Activated CD8-positive, alpha-beta T cell treated with anti-CD3 and anti-CD28 coated beads for 36 hours (primary cell): Measurements from ENCODE around the gene OGG1. TPM values are rescaled to one million over a fixed set of nuclear protein-coding genes. Genes with fewer than 3 reads are reported as not detected.

Source experiments
- ATAC-seq: fragments of 200-7000 bp; cut with Tn5 transposase; one replicate; pipeline ENCODE4 v1.10.0; 2021; ENCODE audit warnings: mild to moderate bottlenecking, moderate library complexity
- CTCF ChIA-PET: fragments of 350-600 bp; sonication (Branson Sonifier 250); formaldehyde crosslinking; loops from one replicate; lab custom pipeline; 2021; ENCODE audit warnings: antibody characterized with exemption; lab: Charles Lee
- POLR2A ChIA-PET: fragments of 350-600 bp; sonication (Branson Sonifier 250); formaldehyde crosslinking; loops from one replicate; lab custom pipeline; 2021; ENCODE audit warnings: antibody characterized with exemption; lab: Charles Lee
- DNase-seq: peaks from one replicate; pipeline ENCODE4 v3.0.0-alpha.2; 2020
- H3K27ac Mint-ChIP-seq: one replicate; pipeline ENCODE4 v1.8.0; 2021; ENCODE audit warnings: mild to moderate bottlenecking, mixed read lengths
- H3K27me3 Mint-ChIP-seq: one replicate; pipeline ENCODE4 v1.8.0; 2021; ENCODE audit warnings: mixed read lengths
- H3K36me3 Mint-ChIP-seq: one replicate; pipeline ENCODE4 v1.8.0; 2021; ENCODE audit warnings: low read depth, mixed read lengths
- H3K4me1 Mint-ChIP-seq: one replicate; pipeline ENCODE4 v1.8.0; 2021; ENCODE audit warnings: low read depth, mixed read lengths
- H3K4me3 Mint-ChIP-seq: one replicate; pipeline ENCODE4 v1.8.0; 2021; ENCODE audit warnings: mild to moderate bottlenecking, moderate library complexity, mixed read lengths
- H3K9me3 Mint-ChIP-seq: one replicate; pipeline ENCODE4 v1.8.0; 2021; ENCODE audit warnings: mixed read lengths
- intact Hi-C: fragments of 100-400 bp; cut with micrococcal nuclease; formaldehyde crosslinking; loops from one replicate; pipeline ENCODE4 v1.10.0; 2022
- total RNA-seq, 2 experiments: library from RNA; stranded (reverse); gene quantifications; one replicate each; pipeline ENCODE4 v1.2.3, GENCODE V29; 2021
- TF ChIP-seq, protein P1 (sequence below): fragments of 200-600 bp; IDR thresholded peaks from one replicate; pipeline ENCODE4 v1.8.0; 2022; ENCODE audit warnings: antibody characterized with exemption, mild to moderate bottlenecking

The OGG1 gene
- total RNA-seq, 2 experiments from 2014 or later = 32.4 to 39.3 TPM

DNA sequence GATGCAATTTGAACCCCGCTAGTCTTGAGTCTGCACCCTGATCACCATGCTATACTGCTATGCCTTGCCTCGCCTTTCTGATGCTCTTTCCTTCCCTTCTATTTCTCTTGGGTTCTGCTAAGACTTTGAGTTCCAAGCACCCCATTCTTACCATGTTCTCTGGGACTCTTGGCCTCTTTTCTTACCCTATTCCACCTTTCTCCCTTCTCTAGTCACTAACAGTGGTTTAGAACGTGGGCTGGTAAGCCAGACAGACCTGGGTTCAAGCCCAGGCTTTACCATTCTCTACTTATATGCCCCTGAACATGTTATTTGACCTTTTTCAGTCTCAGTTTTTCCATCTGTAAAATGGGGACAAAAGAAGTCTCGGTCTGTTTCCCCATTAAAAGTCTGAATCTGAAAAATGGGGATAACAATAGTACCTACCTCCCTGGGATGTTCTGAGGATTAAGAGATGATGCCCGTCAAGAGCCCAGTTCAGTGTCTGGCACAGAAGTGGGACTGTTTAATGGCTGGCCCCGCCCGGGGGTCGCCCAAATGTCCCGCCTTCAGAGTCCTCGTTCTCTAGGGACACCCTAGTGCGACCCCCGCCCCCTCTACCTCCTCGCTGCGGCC lies 42.1 kb downstream of the OGG1 start:
- no peaks in the 10 kb centered on the region for H3K27me3 Mint-ChIP-seq
- DNase-seq (no peak), ATAC-seq (no peak)
- peaks cover 54% of the 10 kb centered on the region for H3K4me1 Mint-ChIP-seq
- H3K9me3 Mint-ChIP-seq = no peaks in the 10 kb centered on the region
- intact Hi-C loops = loop anchor here (2.0 kb wide), 1 partner anchor 41 kb away; no protein-coding TSS in a partner anchor
- ChIA-PET CTCF (interaction anchor here (0.8 to 1.5 kb wide), 9 partner anchors 9 to 244 kb away, joined by 3 to 9 read pairs (median 4); partner anchors contain the start of gene BRPF1), POLR2A (interaction anchor here (0.8 to 2.7 kb wide), 14 partner anchors 10 to 124 kb away, joined by 3 to 15 read pairs (median 8); partner anchors contain the start of genes BRPF1, CAMK1 and OGG1)
- H3K27ac Mint-ChIP-seq = peak overlapping the region; percentile 100
- TF ChIP-seq, protein P1, sequence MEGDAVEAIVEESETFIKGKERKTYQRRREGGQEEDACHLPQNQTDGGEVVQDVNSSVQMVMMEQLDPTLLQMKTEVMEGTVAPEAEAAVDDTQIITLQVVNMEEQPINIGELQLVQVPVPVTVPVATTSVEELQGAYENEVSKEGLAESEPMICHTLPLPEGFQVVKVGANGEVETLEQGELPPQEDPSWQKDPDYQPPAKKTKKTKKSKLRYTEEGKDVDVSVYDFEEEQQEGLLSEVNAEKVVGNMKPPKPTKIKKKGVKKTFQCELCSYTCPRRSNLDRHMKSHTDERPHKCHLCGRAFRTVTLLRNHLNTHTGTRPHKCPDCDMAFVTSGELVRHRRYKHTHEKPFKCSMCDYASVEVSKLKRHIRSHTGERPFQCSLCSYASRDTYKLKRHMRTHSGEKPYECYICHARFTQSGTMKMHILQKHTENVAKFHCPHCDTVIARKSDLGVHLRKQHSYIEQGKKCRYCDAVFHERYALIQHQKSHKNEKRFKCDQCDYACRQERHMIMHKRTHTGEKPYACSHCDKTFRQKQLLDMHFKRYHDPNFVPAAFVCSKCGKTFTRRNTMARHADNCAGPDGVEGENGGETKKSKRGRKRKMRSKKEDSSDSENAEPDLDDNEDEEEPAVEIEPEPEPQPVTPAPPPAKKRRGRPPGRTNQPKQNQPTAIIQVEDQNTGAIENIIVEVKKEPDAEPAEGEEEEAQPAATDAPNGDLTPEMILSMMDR = no peak
- peaks cover 63% of the 10 kb centered on the region for H3K36me3 Mint-ChIP-seq
- peak overlapping the region; percentile 88 for H3K4me3 Mint-ChIP-seq

DNA sequence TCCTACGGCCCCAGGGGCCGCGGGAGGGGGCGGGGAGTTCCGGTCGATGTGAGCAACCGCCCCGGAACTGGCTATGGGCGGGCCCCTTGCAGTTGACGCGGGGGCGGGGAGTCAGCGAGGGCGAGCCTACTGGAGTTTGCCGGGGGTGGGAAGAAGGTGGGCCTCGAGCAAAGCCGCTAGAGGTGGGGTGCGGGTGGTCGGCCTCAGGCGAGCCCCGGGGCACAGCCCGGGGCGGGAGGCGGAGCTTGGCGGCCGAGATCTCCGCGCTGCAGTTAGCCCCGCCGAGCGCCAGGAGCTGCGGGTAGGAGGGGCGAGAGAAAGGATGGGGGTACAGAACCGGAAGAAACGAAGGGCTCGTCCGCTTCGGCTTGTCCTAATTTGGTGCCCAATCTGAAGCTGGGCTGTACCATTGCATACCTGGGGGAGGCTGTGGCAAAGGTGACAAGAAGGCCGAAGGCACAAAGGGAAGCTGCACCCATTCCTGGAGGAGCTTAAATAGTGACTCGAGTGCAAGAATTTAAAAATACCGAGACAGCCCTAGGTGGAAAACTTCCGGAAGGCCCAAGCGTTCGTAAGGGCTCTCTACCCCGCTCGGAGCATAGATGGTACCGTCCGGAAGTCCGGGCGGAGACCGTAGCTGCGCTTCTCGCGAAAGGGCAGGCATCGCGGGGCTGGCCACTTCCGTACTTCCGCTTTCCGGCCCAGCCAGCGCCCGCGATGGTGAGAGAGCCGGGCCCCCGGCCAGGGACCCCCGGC lies 42.8 kb downstream of the OGG1 start, which contains the start of the genes ARPC4 and TADA3:
ARPC4 (plus strand) TSS at position 678 of the 756 bp plus-strand sequence; CDS start at position 718, 40 bp downstream.
TADA3 (minus strand) TSS at position 69 of the 756 bp plus-strand sequence. CDS start 1,007 bp downstream, outside the sequence.
- H3K36me3 Mint-ChIP-seq = peaks cover 63% of the 10 kb centered on the region
- H3K27me3 Mint-ChIP-seq = no peaks in the 10 kb centered on the region
- CTCF ChIA-PET = interaction anchor here (0.8 to 2.3 kb wide), 12 partner anchors 9 to 243 kb away, joined by 3 to 12 read pairs (median 4); partner anchors contain the start of gene BRPF1
- H3K4me1 Mint-ChIP-seq = peaks cover 53% of the 10 kb centered on the region
- peak; percentile 88 for ATAC-seq
- peak within 1 kb of the TSS; percentile 88 for H3K4me3 Mint-ChIP-seq
- peak within 1 kb of the TSS; percentile 100 for H3K27ac Mint-ChIP-seq
- peak; percentile 95 for DNase-seq
- intact Hi-C loops = loop anchor here (2.0 kb wide), 1 partner anchor 42 kb away; no protein-coding TSS in a partner anchor
- POLR2A ChIA-PET = interaction anchor here (0.8 to 2.7 kb wide), 13 partner anchors 11 to 123 kb away, joined by 3 to 15 read pairs (median 8); partner anchors contain the start of genes BRPF1, CAMK1 and OGG1
- TF ChIP-seq, protein P1 = no peak
- H3K9me3 Mint-ChIP-seq = no peaks in the 10 kb centered on the region

DNA sequence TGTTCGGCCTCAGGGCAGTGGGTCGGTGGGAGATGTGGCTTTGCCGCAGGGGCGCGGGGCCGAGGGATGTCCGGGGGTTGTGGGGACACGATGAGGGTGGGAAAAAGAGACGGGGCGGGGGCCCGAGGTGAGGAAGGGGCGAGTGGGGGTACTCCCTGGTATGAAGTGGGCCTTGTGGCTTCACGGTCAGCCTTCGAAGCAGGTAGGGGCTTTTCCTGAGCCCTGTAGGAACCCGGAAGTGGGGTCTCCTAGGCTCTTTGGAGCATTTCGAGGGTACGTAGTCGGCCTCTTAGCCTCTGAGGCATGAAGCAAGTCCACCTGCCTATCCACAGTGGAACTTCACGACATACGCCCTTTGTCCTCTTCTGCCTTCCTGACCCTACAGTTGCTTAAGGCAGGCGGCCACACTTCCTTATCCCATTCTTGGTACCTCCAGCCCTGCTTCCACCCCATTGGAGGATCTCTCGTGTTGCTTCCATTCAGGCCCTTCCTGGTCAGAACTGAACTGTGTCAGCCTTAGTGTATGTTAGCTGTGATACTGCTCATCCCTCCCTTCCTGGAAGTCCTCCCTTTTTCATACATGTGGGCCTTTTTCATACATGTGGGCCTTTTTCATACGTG lies 43.5 kb downstream of the OGG1 start:
- no peaks in the 10 kb centered on the region for H3K9me3 Mint-ChIP-seq
- intact Hi-C loops = loop anchor here (2.0 kb wide), 1 partner anchor 42 kb away; no protein-coding TSS in a partner anchor
- peak overlapping the region; percentile 100 for H3K27ac Mint-ChIP-seq
- ChIA-PET POLR2A (interaction anchor here (0.8 to 2.7 kb wide), 14 partner anchors 10 to 122 kb away, joined by 3 to 15 read pairs (median 8); partner anchors contain the start of genes BRPF1, CAMK1 and OGG1), CTCF (interaction anchor here (0.8 to 2.3 kb wide), 12 partner anchors 8 to 242 kb away, joined by 3 to 12 read pairs (median 4); partner anchors contain the start of gene BRPF1)
- H3K4me1 Mint-ChIP-seq = peaks cover 51% of the 10 kb centered on the region
- no peaks in the 10 kb centered on the region for H3K27me3 Mint-ChIP-seq
- peak; percentile 8 for ATAC-seq
- peak overlapping the region; percentile 88 for H3K4me3 Mint-ChIP-seq
- DNase-seq = peak; percentile 44
- peaks cover 66% of the 10 kb centered on the region for H3K36me3 Mint-ChIP-seq
- TF ChIP-seq, protein P1 = no peak

DNA sequence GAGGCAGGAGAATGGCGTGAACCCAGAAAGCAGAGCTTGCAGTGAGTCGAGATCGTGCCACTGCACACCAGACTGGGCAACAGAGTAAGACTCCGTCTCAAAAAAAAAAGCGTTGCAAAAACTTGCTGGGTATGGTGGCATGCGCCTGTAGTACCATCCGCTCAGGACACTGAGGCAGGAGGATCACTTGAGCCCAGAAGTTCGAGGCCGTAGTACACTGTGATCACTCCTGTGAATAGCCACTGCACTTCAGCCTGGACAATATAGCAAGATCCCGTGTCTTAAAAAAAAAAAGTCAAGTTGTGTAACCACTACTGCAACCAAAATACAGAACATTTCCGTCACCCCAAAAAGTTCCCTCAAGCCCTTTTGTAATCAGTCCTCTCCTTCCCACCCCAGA lies 44.6 kb downstream of the OGG1 start:
- TF ChIP-seq, protein P1 = no peak
- no peak for ATAC-seq
- H3K4me1 Mint-ChIP-seq = peaks cover 47% of the 10 kb centered on the region
- ChIA-PET CTCF (interaction anchor here (2.0 to 2.3 kb wide), 2 partner anchors 14 to 138 kb away, joined by 5 to 12 read pairs; partner anchors contain the start of gene CRELD1), POLR2A (interaction anchor here (0.8 to 2.7 kb wide), 4 partner anchors 9 to 44 kb away, joined by 4 to 15 read pairs (median 11); partner anchors contain the start of gene OGG1)
- H3K27ac Mint-ChIP-seq = peak overlapping the region; percentile 100
- no peaks in the 10 kb centered on the region for H3K27me3 Mint-ChIP-seq
- no peak for DNase-seq
- H3K4me3 Mint-ChIP-seq = peak overlapping the region; percentile 88
- intact Hi-C loops = no loop called here
- peaks cover 67% of the 10 kb centered on the region for H3K36me3 Mint-ChIP-seq
- H3K9me3 Mint-ChIP-seq = no peaks in the 10 kb centered on the region
